ELF-1 (cell line): Measurements from ENCODE around the gene DLG2.
A peak's percentile ranks its signal among the peaks of the same experiment; 100 is the strongest.
"Not testable (repeated sequence)": the region's sequence is repeated elsewhere in the genome, so short reads cannot be mapped to it uniquely, and the experiment has no call there.

Source experiments
- DNase-seq: peaks from one replicate; pipeline ENCODE4 v3.0.0-alpha.2; 2016; ENCODE audit warnings: low read depth, low spot score

The DLG2 gene

GRCh38 chr11:83471831-83472727, 2155.1 kb downstream of the DLG2 start:
- no peak for DNase-seq

DNA sequence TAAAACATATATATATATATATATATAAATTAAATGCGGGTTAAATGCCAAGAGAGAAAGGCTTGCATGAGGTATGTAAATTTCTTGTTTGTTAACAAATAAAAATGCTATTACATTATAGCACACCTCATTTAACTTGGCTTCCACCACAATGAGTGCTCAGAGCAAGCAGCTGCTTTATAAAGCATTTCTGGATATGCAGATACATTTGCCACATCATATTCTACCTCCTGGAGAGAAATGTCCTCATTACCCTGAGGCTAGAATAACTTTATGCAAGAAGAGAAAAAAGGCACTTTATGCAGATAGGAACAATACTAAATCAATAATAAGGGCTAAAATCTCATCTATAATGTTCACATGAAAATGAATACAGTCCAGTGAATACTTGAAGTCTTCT, 2159.3 kb downstream of the DLG2 start:
- no peak for DNase-seq

DNA sequence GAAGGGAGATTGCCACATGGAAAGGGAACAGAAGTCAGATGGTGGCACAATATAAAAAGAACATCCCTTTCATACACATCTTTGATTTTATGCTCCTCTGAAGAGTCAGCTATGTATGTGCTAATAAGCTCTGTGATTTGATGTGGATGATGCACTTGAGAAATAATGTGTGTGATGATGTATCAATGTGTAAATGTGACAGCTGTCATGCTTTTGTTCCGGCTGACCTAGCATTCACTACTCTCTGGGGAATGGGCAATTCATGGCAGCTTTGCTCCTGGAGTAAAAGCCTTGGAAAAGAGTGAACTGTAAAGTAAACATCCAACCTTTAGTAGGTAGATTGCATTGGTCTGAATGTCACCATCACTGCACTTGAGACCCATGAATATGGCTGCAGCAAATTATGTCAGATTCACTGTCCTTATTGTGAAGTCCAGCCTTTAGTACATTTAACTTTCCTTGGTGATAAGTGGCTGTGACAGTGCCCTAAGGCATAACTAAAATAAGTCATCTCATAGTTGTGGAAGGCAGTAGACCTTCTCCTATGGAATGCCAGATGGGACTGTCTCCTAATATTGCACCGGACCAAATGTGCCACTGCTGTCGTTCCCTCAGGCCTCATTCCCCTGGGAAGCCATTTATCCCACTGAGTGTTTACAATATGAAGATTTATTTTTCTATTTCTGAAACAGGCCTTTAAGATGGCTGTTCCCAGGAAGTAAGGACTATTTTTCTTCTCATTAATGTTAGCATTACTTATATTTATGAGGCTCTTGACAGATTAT, 2162.8 kb downstream of the DLG2 start:
- DNase-seq: no peak

GRCh38 chr11:83459798-83460197, 2167.3 kb downstream of the DLG2 start:
- no peak for DNase-seq

DNA sequence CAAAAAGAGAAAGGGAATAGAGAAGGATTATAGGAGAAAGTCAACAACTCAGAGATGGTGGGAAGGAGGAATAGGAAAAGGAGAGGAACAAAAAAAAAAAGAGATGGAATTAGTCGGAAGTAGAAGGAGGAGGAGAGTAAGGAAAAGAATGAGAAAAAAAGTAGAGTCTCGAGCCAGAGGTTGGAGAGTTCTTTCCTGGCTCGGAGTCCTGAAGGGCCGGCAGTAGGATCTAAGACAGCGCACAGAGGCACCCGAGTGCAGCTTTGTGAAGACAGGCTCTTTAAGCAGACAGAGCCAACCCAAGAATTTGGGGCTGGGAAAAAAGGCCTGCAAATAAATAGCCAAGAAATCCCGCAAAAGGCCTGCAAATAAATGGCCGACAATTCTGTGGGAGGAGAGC, 2170.6 kb downstream of the DLG2 start:
- DNase-seq: no peak

GRCh38 chr11:83456075-83456474, 2171.1 kb downstream of the DLG2 start:
- DNase-seq: peak; percentile 21

DNA sequence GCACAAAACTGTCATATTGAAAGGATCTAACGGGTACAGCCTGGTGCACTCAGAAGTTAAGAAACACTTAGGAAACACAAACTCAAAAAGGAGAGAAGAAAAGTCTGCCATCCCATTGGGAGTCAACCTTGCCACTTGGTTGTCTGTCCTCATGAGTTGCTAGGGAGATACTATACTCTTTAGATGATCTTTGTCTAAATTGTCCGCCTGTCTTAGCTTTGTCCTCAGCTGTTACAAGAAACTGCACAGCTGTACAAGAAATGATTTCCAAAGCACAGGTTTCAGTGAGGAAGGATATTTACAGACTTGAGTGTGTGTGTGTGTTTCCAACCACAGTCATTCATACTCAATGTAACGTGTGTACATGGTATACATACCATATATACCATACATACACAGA, 2171.8 kb downstream of the DLG2 start:
- no peak for DNase-seq

- no peak for DNase-seq
Observed at GRCh38 chr11:83454674-83455073, 2172.5 kb downstream of the DLG2 start.

DNA sequence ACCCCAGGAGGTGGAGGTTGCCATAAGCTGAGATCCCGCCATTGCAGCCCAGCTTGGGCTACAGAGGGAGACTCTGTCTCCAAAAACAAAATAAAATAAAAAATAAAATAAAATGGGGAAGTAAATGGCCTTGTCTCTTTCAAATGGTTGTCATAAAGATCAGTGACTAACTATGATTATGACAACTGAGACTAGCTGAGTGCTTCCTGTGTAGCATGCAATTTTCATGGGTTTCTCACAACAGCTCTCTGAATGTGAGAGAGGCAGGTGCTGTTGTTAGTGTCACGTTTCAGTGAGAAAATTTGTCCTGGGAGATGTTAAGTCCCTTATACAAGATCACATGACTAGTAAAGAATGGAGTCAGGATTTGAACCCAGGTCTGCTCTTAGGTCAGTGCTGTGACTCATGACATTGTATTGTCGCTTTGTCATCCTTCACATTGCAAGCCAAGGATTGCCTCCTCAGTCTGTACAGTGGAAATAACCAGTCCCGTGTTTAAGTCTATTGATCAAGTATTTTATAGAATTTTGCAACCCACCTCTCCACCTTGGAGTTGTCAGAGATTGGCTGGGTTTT, 2177.7 kb downstream of the DLG2 start:
- no peak for DNase-seq

GRCh38 chr11:83448686-83449085, 2178.5 kb downstream of the DLG2 start:
- DNase-seq: no peak

GRCh38 chr11:83443880-83444279, 2183.3 kb downstream of the DLG2 start:
- DNase-seq: not testable (repeated sequence)

DNA sequence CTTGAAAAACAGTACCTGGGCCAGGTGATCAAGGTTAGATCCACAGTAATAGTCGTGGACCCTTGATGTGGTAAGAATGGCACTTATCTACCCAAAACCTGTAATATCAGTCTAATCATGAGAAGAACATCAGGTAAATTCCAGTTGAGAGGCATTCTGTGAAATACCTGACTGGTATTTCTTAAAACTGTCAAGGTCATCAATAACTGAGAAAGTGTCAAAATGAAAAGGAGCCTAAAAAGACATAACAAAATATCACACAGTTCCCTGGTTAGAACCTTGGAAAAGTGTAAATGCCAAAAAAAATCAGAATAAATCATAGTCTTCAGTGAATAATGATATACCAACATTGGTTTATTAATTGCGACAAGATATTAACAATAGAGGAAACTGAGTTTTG, 2185.5 kb downstream of the DLG2 start:
- no peak for DNase-seq

DNA sequence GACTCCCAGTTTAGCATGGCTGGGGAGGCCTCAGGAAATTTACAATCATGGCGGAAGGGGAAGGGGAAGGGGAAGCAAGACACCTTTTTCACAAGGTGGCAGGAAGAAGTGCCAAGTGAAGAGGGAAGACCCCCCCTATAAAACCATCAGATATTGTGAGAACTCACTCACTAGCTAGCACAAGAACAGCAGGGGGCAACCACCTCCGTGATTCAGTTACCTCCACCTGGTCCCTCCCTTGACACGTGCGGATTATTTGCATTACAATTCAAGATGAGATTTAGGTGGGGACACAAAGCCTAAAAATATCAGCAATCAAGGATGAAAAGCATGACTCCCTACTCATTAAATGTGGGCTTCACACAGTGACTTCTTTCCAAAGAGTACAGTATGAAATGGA, 2186.0 kb downstream of the DLG2 start:
- no peak for DNase-seq

GRCh38 chr11:83438438-83438837, 2188.7 kb downstream of the DLG2 start:
- DNase-seq: no peak

DNA sequence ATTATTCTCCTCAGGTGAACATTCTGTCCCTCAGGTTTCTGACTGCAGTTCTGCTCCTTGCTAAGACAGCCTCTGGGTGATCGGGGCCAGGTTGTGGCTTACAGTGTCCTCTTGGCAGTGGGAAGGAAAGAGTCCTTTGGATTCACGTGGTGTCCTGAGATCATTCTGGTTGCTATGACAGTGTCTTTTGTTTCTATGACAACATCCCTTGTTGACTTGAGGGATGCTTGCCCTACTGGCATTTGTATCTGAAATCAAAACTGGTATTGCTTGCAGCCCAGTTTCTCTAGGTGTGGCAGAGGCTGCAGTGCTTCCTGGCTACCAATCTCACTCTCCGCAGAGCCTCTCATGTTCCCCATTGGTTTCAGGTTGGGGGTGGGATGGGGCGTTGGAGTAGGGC, 2189.2 kb downstream of the DLG2 start:
- DNase-seq: no peak

- DNase-seq: peak; percentile 14
Observed at GRCh38 chr11:83436855-83437254, 2190.3 kb downstream of the DLG2 start.

DNA sequence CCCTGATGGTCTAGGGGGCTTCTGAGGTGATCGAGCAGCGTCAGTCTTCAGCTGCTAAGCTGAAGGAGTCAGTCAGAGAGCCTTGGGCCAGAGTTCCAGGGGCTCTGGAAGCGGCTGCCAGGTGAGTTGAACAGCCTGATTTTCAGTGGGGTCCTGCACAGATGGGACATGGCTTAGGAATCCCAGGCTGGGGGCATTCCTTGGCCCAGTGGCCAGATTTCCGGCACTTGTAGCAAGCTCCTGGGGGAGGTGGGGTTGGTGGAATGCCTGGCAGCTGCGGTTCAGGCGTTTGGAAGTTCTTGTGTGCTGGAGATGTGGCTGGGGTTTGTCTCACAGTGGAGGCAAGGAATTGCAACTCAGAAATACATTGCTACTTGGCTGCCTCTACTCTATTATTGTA, 2192.3 kb downstream of the DLG2 start:
- peak; percentile 48 for DNase-seq

- DNase-seq: no peak
Observed at GRCh38 chr11:83427943-83428342, 2199.2 kb downstream of the DLG2 start.

- DNase-seq: no peak
Observed at GRCh38 chr11:83427501-83427900, 2199.6 kb downstream of the DLG2 start.

- DNase-seq: no peak
Observed at GRCh38 chr11:83425137-83425466, 2202.0 kb downstream of the DLG2 start.

- DNase-seq: no peak
Observed at GRCh38 chr11:83424376-83425136, 2202.6 kb downstream of the DLG2 start.

DNA sequence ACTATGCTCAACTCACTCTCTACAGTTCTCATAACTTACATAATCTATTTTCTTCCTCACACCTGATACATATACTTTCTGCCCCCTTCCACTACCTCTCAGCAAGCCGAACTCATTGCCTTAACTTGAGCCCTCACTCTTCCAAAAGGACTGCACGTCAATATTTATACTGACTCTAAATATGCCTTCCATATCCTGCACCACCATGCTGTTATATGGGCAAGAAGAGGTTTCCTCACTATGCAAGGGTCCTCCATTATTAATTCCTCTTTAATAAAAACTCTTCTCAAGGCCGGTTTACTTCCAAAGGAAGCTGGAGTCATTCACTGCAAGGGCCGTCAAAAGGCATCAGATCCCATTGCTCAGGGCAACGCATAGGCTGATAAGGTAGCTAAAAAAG, 2204.5 kb downstream of the DLG2 start:
- not testable (repeated sequence) for DNase-seq
